Activated T-cell treated with anti-CD3 and anti-CD28 coated beads for 24 hours (primary cell): ENCODE measurements around the gene ZNF516.

Experiments used
- DNase-seq: peaks from one replicate; pipeline ENCODE4 v3.0.0-alpha.2; 2020; ENCODE audit warnings: low read depth

ZNF516 gene

GRCh38 chr18:76453932-76454331, 41.1 kb downstream of the ZNF516 start:
- no peak for DNase-seq

DNA sequence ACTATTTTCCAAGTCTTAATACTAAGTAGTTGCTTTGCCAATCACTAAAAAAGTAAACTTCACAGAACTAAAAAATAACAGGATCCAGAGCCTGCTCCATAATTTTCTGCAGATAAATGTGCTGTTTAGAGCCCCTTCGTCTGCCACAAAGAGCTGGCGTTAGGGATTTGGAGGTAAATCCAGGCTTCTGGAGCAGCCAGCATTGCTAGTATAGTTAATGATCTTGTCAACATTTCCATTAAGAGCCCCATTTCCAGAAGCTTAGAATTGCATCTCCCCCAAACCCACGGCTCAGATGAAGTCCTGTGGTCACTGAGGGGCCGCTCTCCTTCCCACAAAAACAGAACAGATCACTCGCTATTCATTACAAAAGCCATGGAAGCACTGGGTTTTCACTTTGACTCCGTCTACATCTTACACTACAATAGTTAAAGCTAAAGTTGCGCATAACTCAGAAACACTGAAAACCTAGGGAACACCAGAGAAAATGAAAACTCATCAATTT, 41.9 kb downstream of the ZNF516 start:
- DNase-seq: no peak

- DNase-seq: no peak
Observed at GRCh38 chr18:76452357-76452756, 42.7 kb downstream of the ZNF516 start.

DNA sequence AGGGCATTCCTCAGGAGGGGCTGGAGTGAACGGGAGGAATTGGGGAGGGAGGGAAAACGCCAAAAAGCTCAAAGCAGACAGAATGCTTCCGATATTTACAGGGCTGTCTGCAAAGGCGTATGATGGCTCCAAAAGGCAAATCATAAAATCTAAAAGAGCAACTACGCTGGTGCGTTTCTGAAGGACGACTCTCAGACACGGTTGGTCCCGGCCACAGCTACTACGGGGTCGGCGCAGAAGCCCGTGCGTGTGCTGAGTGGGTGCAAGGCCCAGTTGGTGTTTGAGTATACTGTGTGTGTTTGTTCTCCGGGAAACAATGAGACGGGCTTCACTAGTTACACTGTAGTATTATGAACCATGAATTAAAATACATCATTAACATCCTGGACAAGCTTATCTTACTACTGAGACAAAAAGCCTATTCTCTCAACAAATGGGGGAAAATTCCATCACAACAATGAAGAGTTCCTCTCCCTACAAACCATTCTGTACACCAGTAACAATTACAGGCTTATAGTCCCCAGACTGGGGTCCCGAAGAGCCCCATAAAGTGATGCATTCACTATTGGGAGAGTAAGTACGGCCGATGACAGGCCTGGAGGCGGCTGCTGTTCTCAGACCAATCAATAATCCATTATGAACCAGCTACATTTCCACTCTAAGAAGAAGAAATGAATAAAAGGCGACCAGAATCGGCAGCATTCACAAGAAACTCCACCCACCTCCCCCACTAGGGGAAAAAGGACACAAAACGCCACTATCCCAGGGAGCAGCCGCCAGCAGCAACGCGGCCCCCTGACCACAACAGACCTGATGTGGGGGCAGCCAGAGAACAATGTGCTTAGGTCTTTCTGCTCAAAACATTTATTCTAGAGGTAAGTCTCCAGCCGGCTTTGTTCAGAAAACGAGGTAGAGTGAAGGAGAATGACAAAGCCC, 43.4 kb downstream of the ZNF516 start:
- no peak for DNase-seq

DNA sequence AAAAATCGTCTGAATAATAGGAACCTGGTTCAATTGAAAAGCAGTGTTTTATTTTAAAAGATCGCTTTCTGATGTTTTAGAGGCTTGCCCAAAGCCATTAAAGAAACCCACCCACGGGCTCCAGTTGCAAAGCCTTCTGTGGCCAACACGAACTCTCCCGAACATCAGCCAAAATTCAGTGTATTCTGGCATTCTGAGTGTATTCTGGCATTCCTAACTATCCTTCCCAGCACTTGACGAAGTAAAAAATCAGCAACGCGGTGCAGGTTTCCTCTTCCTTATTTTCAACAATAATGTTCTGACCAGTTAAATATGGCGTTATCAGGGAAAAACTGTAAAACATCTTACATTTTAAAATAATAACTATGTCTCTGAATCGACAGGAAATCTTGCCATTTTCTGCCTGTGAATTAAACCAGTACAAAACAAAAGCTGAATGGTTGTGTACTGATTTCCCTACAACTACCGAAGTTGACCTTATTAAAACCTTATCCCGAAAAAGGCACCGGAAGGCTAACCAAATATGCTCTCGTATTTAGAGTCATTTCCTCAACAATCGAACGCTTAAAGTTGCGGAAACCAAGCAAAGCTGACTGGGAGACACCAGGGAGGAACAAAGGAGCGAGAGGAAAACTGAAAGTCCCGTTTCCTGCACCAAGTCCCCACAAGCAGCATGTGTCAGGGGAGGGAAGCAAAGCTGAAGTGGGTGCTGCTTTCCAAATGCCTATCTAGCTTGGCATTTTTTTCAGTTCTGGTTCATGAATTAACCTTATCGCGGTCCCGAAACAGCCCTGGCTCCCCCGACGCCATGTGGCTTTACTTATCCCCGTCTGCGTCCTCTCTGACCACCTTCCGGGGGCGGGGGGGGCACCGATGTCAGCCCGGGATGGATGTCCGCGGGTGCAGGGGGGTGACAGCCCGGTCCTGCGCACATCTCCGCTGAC, 44.3 kb downstream of the ZNF516 start:
- DNase-seq: no peak

GRCh38 chr18:76449111-76449453, 46.0 kb downstream of the ZNF516 start:
- no peak for DNase-seq

GRCh38 chr18:76448256-76449110, 46.6 kb downstream of the ZNF516 start:
- DNase-seq: no peak

DNA sequence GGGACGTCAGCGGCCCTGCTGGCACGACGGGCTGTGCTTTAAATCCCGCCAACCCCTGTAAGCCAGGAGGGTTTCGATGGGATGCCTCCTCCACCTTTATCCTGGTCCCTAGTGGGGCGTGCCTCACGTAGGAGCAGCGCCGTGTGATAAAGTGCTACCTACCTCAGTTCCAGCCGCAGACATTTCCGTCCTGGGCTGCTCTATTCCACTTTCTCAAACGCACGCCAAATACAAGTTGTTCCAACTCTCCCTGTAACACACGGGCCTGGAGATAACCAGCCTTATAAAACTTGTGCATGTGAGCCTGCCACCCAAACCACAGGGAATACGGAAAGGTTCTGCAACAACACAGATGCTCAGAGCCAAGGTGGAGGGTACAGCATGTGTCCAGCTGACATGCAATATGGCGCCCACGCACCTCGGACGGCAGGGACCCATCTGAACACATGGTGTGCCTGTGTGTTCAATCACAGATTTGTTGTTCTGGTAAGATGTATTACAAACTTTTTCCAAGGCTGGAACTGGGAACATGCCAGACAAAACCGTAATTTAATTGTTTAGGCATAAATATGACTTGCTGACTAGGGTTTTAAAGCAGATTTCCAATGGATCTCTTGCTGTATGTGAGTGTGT, 47.7 kb downstream of the ZNF516 start:
- DNase-seq: no peak

- DNase-seq: no peak
Observed at GRCh38 chr18:76446321-76447257, 48.5 kb downstream of the ZNF516 start.

GRCh38 chr18:76445741-76446232, 49.3 kb downstream of the ZNF516 start:
- DNase-seq: no peak

GRCh38 chr18:76445275-76445674, 49.8 kb downstream of the ZNF516 start:
- no peak for DNase-seq

DNA sequence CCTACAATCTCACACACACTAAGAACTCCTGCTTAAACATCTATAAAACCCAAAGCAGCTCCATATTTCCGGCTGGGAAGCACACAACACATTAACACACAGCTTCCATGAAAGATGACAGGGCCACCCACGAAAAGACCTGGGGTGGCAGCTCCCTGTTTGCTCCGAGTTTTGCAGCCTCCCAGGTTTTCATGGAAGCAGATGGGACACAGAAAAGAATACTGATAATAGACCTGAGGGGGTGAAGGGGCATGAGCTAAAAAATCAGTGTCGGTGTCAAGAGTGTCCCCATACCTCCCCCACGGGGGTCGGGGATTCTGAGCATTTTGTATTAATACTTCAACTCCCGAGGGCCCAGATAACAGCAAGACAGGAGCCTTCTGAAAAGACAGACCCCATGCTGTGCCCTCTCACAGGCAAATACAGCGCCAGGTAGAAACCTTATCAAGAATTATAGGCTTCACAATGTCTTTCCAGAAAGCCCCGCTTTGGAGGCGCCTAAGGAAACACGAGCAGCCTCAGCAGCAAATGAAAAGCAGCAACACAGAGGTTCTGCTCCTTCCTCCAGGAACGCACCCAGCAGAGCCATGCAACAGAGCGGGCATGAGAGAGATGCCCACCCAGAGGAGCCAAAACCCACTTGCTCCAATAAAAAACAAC, 50.5 kb downstream of the ZNF516 start:
- no peak for DNase-seq

DNA sequence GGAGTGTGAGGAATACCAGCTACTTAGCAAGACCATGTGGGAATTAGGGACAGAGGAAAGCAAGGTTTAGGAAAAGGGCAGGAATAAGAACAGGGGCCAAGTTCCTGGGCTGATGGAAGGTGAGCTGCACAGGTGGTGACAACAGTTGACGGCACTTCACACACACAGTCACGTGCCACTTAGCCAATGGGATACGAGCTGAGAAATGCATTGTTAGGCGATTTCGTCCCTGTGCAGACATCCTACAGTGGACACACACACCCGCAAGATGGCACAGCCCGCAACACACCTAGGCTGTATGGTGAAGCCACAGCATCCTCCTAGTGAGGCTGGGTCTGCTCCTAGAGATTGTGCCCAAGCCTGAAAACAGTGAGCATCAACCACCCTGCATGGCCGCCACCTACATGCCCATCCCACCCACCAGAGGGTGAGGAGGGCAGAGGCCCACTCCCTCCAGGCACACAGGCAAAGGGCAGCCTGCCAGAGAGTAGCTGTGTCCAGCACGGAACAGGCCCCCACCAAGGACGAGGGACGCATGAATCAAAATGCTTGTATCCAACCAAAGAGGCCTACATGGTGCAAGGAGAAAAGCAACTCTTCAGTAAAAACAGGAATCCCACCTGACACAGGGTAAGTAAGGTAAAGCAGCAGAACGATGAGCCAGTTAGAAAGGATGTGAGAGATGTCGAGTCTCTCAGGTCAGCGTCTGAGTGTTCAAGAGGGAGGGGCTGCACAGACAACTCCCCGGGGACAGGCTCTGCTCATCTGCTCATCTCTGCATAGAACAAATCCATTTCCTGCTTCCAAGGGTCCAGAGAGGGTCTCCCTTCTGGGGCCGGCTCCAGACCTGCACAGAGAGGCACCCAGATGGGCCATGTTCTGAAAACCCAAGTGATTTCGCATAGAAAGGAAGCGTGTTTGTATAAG, 51.3 kb downstream of the ZNF516 start:
- DNase-seq: no peak

DNA sequence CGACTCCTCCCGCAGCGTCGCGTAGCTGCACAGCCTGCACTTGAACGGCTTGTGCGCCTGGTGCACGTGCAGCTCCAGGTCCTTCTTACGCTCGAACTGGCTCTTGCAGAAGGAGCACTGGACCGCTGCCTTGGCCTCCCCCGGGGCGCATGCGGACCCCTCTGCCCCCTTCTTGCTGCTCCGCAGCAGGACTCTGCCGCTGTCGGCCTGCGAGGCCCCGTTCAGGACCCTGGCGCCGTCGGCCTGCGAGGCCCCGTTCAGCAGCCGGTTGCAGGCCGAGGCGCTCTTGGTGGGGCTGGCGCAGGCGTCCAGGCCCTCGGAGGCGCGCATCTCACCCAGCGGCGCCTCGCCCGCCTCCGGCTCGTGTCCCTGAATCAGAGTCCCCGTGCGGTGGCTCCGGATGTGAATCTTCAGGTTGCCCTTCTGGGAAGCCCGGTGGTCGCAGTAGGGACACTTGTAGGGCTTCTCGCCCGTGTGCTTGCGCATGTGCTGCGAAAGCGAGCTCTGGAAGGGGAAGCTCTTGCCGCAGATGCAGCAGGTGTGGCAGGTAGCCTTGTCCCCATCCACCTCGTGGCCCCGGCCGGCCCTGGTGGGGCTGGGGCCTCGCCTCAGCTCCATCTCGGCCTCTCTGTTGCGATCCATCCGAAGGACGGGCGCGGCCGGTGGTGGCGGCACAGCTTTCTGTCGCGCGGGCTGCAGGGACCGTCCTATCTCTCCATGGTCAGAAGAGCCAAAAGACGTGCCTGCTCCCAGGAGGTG, 52.5 kb downstream of the ZNF516 start:
- no peak for DNase-seq

DNA sequence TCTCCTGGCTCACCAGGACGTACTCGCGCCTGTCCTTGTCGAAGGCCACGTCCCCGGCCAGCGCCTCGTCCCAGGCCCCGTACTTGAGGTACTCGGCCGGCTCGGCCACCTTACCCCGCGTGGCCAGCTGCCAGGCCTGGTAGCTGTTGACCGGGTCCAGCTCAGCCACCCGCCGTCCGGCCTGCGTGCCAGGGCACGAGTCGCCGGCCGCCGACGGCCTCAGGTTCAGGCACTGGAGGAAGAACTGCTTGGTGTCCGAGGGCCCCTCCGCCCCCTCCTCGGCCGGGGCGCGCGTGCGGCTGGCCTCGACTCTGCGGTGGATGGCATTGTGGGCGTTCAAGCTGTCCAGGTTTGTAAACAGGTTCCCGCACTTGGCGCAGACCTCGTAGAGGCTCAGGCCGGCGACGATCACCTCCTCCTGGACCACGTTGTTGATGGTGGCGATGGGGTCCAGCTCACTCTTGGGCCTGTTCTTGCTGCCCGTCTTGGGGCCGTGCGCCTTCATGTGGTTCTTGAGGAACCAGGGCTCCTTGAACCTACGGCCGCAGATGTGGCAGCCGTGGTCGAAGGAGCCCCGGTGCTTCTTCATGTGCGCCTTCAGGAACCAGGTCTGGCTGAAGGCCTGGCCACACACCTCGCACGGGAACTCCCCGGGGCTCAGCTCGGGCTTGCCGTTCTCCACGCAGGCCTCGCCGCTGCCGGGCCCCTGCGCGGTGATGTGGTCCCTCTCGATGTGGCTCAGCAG, 53.2 kb downstream of the ZNF516 start:
- DNase-seq: no peak

- DNase-seq: no peak
Observed at GRCh38 chr18:76441002-76441667, 53.9 kb downstream of the ZNF516 start.
